GM18867 (cell line): ENCODE data around the gene ATRIP.

Experiments used
- ATAC-seq: cut with Tn5 transposase; IDR thresholded peaks from one replicate; pipeline ENCODE4 v1.9.1; 2021; ENCODE audit warnings: mild to moderate bottlenecking, moderate library complexity; ENCODE audit not compliant: unreplicated experiment

The ATRIP gene

GRCh38 chr3:48423241-48423882 is 23.2 kb upstream of the ATRIP start:
- ATAC-seq: no peak

- ATAC-seq: no peak
These were observed 22.4 kb upstream of the ATRIP start for GRCh38 chr3:48423883-48424695.

- no peak for ATAC-seq
These were observed 21.2 kb upstream of the ATRIP start for GRCh38 chr3:48425281-48425812.

- ATAC-seq: no peak
These were observed 20.1 kb upstream of the ATRIP start for GRCh38 chr3:48426401-48426909.

GRCh38 chr3:48426944-48427629 is 19.4 kb upstream of the ATRIP start:
- no peak for ATAC-seq

- ATAC-seq: no peak
These were observed 18.9 kb upstream of the ATRIP start for GRCh38 chr3:48427630-48427962.

GRCh38 chr3:48428088-48428571 is 18.4 kb upstream of the ATRIP start:
- no peak for ATAC-seq

GRCh38 chr3:48428572-48429316 is 17.8 kb upstream of the ATRIP start:
- ATAC-seq: no peak

- no peak for ATAC-seq
These were observed 17.1 kb upstream of the ATRIP start for GRCh38 chr3:48429317-48429959.

- no peak for ATAC-seq
These were observed 16.4 kb upstream of the ATRIP start, which contains the start of gene PLXNB1 for GRCh38 chr3:48429960-48430707. Gene PLXNB1 (minus strand): TSS chr3:48430086. CDS start chr3:48424611, 5,475 bp downstream.

- no peak for ATAC-seq
These were observed 15.8 kb upstream of the ATRIP start for GRCh38 chr3:48430708-48431101.

GRCh38 chr3:48431224-48432029 is 15.1 kb upstream of the ATRIP start:
- ATAC-seq: no peak

GRCh38 chr3:48432411-48433371 is 13.8 kb upstream of the ATRIP start:
- ATAC-seq: no peak

GRCh38 chr3:48433472-48434118 is 12.9 kb upstream of the ATRIP start:
- no peak for ATAC-seq

- no peak for ATAC-seq
These were observed 11.8 kb upstream of the ATRIP start for GRCh38 chr3:48434591-48435222.

GRCh38 chr3:48435223-48435595 is 11.3 kb upstream of the ATRIP start:
- no peak for ATAC-seq
